Muscle layer of colon (tissue), 2 donors: ENCODE data around the gene PCDHGB6.
"Not testable (repeated sequence)": the region's sequence is repeated elsewhere in the genome, so short reads cannot be mapped to it uniquely, and the experiment has no call there.

Source experiments
- H3K27ac ChIP-seq: one replicate; pipeline ENCODE4 v1.7.0; 2013; ENCODE audit warnings: low read depth, mild to moderate bottlenecking, low read length, moderate library complexity
- H3K27me3 ChIP-seq, 2 donors: one replicate each; pipeline ENCODE4 v1.7.0; 2013; ENCODE audit warnings: low read length in 2 of 2, mild to moderate bottlenecking in 2 of 2; ENCODE audit not compliant: insufficient read depth in 2 of 2, control insufficient read depth in 1 of 2
- H3K36me3 ChIP-seq: one replicate; pipeline ENCODE4 v1.7.0; 2013; ENCODE audit warnings: mild to moderate bottlenecking, low read length; ENCODE audit not compliant: insufficient read depth
- H3K4me1 ChIP-seq: one replicate; pipeline ENCODE4 v1.7.0; 2013; ENCODE audit warnings: mild to moderate bottlenecking, low read length; ENCODE audit not compliant: insufficient read depth
- H3K4me3 ChIP-seq, 2 donors: one replicate each; pipeline ENCODE4 v1.7.0; 2013; ENCODE audit warnings: low read length in 2 of 2, low read depth in 1 of 2, mild to moderate bottlenecking in 1 of 2, moderate library complexity in 1 of 2
- H3K9ac ChIP-seq: one replicate; pipeline ENCODE4 v1.7.0; 2013; ENCODE audit warnings: low read length
- H3K9me3 ChIP-seq: one replicate; pipeline ENCODE4 v1.7.0; 2013; ENCODE audit warnings: mild to moderate bottlenecking, low read length
- donor health status: abdominal sarcoma.
- donor health status: Adenocarcinoma of cecum.

PCDHGB6 gene

DNA sequence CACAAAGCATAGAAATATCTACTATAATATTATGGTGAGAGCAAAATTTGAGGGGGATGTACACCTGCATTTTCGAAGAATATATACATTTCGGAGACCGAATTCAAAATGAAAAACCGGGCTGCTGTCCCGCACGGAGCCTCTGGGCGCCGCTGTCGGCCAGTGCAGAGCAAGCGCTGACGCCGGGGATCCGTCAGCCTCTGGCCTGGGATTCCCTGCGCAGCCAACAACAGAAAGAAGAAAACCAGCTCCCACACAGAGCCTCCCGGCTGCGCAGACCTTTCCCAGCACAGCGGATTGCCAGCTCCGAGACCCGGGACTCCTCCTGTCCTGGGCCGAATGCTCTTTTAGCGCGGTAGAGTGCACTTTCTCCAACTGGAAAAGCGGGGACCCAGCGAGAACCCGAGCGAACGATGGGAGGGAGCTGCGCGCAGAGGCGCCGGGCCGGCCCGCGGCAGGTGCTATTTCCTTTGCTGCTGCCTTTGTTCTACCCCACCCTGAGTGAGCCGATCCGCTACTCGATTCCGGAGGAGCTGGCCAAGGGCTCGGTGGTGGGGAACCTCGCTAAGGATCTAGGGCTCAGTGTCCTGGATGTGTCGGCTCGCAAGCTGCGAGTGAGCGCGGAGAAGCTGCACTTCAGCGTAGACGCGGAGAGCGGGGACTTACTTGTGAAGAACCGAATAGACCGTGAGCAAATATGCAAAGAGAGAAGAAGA lies at the start of gene PCDHGB6:
Gene PCDHGB6, plus strand, starts transcription at position 232 of the 716 bp plus-strand sequence. Its CDS starts 182 bp downstream, at position 414.
- Histone ChIP-seq H3K9me3 (peaks cover 86% of the 10 kb centered on the region), H3K4me3 (peak within 1 kb of the TSS in 1 of 2 donors; percentile 49)
- not testable (repeated sequence) for H3K36me3 ChIP-seq, H3K4me1 ChIP-seq, H3K9ac ChIP-seq, H3K27me3 ChIP-seq, H3K27ac ChIP-seq

DNA sequence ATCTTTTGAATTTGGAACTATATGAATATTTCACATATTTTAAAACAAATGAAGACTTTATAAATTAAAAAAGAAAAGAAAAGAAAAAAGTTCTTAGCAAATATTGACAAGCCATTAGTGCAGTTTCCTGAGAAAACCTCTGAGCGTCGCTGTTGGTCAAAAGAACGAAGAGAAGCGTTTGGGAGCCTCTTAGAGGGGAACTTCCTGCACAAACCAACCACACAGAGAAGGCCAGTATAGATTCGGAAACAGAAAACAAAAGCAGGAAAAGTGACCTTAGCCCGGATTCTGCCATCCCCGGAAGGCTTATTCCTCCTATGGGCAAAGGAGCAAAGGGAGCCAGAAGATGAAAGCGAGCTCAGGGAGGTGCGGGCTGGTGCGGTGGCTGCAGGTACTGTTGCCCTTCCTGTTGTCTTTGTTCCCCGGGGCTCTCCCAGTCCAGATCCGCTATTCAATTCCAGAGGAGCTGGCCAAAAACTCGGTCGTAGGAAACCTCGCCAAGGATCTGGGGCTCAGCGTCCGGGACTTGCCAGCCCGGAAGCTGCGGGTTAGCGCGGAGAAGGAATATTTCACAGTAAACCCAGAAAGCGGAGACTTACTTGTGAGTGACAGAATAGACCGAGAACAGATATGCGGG lies 47.9 kb upstream of the PCDHGB6 start, which contains the start of gene PCDHGB2:
Gene PCDHGB2, plus strand, starts transcription at position 205 of the 637 bp plus-strand sequence. Its CDS starts 142 bp downstream, at position 347.
- peak within 1 kb of the TSS; percentile 11 to 14 for H3K4me3 ChIP-seq
- H3K27me3 ChIP-seq = no peaks in the 10 kb centered on the region
- H3K27ac ChIP-seq = no peak within 1 kb of the TSS
- no peaks in the 10 kb centered on the region for H3K36me3 ChIP-seq
- H3K9me3 ChIP-seq = peaks cover 56% of the 10 kb centered on the region
- no peaks in the 10 kb centered on the region for H3K4me1 ChIP-seq
- no peak within 1 kb of the TSS for H3K9ac ChIP-seq

DNA sequence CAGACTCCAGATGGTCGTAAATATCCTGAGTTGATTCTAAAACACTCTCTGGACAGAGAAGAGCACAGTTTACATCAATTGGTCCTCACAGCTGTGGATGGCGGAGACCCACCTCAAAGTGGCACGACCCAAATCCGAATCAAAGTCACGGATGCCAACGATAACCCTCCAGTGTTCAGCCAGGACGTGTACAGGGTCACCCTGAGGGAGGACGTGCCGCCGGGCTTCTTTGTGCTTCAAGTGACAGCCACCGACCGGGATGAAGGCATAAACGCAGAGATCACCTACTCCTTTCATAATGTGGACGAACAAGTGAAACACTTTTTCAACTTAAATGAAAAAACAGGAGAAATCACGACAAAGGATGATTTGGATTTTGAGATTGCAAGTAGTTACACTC lies 47.1 kb upstream of the PCDHGB6 start:
- peak overlapping the region in 1 of 2 donors; percentile 14 for H3K4me3 ChIP-seq
- peaks cover 57% of the 10 kb centered on the region for H3K9me3 ChIP-seq
- no peak overlapping the region for H3K27ac ChIP-seq
- H3K27me3 ChIP-seq = no peaks in the 10 kb centered on the region
- no peak overlapping the region for H3K9ac ChIP-seq
- no peaks in the 10 kb centered on the region for H3K4me1 ChIP-seq
- H3K36me3 ChIP-seq = no peaks in the 10 kb centered on the region

DNA sequence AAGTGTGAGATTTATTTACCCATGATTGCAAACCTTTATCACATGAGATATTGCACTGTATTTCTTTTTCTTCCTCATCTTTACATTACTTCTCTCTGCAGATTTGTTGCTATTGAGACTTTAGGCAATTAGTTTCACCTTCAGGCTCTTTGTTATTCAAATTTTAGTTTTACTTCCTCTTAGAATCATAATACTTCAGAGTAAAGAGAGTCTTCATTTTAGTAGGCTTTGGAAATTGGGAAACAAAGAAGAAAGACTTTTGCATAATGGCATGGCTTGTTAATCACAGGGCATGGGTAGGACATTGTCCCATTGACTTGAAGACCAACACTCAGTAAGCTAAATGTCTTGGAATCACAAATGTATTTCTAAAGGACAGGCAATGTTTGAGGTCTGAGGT lies 45.1 kb upstream of the PCDHGB6 start:
- Histone ChIP-seq H3K36me3 (no peaks in the 10 kb centered on the region), H3K4me1 (no peaks in the 10 kb centered on the region), H3K9me3 (peaks cover 58% of the 10 kb centered on the region), H3K9ac (no peak overlapping the region), H3K27ac (no peak overlapping the region), H3K4me3 (no peak overlapping the region), H3K27me3 (no peaks in the 10 kb centered on the region)

DNA sequence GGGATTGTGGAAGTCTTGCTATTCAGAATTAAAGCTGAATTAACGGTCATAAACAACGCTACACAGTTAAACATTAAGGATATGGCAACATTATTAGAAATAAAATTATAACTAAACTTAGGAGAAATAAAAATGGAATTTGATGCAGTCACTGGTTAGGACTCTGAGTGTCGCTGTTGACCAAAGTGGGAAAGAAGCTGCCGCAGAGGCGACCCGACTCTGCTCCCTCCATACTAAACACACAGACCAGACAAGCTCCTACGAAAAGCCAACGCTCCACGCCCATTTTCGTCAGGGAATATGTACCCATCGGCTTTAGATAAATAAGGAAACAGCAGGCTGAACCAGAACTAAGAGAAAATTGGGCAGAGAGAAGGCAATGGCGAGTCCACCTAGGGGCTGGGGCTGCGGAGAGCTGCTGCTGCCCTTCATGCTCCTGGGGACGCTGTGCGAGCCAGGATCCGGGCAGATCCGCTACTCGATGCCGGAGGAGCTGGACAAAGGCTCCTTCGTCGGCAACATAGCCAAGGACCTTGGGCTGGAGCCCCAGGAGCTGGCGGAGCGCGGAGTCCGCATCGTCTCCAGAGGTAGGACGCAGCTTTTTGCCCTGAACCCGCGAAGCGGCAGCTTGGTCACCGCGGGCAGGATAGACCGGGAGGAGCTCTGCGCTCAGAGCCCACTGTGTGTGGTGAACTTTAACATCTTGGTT lies 43.7 kb upstream of the PCDHGB6 start, which contains the start of gene PCDHGA5:
Gene PCDHGA5, plus strand, starts transcription at position 211 of the 709 bp plus-strand sequence. Its CDS starts 169 bp downstream, at position 380.
- Histone ChIP-seq H3K9me3 (peaks cover 58% of the 10 kb centered on the region), H3K4me3 (peak within 1 kb of the TSS; percentile 26 to 44), H3K4me1 (no peaks in the 10 kb centered on the region)

DNA sequence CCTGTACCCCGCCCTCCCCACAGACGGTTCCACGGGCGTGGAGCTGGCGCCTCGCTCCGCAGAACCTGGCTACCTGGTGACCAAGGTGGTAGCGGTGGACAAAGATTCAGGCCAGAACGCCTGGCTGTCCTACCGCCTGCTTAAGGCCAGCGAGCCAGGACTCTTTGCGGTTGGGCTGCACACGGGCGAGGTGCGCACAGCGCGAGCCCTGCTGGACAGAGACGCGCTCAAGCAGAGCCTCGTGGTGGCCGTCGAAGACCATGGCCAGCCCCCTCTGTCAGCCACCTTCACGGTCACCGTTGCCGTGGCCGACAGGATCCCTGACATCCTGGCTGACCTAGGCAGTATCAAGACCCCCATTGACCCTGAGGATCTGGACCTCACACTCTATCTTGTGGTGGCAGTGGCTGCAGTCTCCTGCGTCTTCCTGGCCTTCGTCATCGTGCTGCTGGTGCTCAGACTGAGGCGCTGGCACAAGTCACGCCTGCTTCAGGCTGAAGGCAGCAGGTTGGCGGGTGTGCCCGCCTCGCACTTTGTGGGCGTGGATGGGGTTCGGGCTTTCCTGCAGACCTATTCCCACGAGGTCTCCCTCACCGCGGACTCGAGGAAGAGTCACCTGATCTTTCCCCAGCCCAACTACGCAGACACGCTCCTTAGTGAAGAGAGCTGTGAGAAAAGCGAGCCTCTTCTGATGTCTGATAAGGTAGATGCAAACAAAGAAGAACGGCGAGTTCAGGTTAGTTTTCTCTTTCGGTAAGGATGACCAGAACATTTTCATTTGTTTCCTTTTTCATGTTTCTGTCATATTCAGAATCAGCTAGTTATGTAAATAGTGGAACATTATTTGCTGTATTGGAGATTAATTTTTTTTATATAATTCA lies 41.6 kb upstream of the PCDHGB6 start:
- H3K27me3 ChIP-seq = no peaks in the 10 kb centered on the region
- H3K9ac ChIP-seq = no peak overlapping the region
- peaks cover 4% of the 10 kb centered on the region for H3K36me3 ChIP-seq
- H3K27ac ChIP-seq = no peak overlapping the region
- peak overlapping the region in 1 of 2 donors; percentile 44 for H3K4me3 ChIP-seq
- peaks cover 61% of the 10 kb centered on the region for H3K9me3 ChIP-seq
- no peaks in the 10 kb centered on the region for H3K4me1 ChIP-seq

More for the DNA sequence above, 43.7 kb upstream of the PCDHGB6 start, which contains the start of gene PCDHGA5:
- Histone ChIP-seq H3K36me3 (no peaks in the 10 kb centered on the region), H3K27ac (no peak within 1 kb of the TSS), H3K9ac (no peak within 1 kb of the TSS), H3K27me3 (no peaks in the 10 kb centered on the region)

DNA sequence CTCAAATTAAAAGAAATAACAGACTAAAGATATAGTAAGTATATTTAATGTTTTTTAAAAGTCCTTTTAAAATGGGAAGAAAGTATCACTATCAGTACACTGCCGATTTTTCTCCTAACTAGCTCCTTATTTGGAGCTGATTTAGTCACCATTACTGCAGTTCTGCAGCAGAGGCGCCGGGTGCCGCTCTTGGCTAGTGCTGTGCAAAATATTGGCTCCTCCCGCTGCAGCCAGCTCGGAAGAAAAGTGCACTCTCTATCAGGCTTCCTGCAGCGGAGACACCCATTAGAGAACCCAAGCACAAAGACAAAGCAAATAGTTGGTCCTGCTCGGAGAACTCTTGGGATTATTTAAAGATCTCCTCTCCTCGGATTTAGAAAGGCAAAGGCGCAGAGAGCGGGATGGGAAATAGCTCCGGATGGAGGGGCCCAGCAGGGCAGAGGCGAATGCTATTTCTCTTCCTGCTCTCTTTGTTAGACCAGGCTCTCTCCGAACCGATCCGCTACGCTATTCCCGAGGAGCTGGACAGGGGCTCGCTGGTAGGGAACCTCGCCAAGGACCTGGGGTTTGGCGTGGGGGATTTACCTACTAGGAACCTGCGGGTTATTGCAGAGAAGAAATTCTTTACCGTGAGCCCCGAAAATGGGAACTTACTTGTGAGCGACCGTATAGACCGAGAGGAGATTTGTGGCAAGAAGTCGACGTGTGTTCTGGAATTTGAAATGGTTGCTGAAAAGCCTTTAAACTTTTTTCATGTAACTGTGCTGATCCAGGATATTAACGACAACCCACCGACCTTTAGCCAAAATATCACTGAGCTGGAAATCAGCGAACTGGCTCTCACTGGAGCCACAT lies 37.6 kb upstream of the PCDHGB6 start, which contains the start of gene PCDHGB3:
Gene PCDHGB3, plus strand, starts transcription at position 249 of the 855 bp plus-strand sequence. Its CDS starts 153 bp downstream, at position 402.
- Histone ChIP-seq H3K27me3 (no peaks in the 10 kb centered on the region), H3K9ac (no peak within 1 kb of the TSS), H3K4me3 (peak within 1 kb of the TSS; percentile 32 to 50), H3K4me1 (no peaks in the 10 kb centered on the region), H3K27ac (no peak within 1 kb of the TSS), H3K36me3 (peaks cover 4% of the 10 kb centered on the region), H3K9me3 (peaks cover 70% of the 10 kb centered on the region)

DNA sequence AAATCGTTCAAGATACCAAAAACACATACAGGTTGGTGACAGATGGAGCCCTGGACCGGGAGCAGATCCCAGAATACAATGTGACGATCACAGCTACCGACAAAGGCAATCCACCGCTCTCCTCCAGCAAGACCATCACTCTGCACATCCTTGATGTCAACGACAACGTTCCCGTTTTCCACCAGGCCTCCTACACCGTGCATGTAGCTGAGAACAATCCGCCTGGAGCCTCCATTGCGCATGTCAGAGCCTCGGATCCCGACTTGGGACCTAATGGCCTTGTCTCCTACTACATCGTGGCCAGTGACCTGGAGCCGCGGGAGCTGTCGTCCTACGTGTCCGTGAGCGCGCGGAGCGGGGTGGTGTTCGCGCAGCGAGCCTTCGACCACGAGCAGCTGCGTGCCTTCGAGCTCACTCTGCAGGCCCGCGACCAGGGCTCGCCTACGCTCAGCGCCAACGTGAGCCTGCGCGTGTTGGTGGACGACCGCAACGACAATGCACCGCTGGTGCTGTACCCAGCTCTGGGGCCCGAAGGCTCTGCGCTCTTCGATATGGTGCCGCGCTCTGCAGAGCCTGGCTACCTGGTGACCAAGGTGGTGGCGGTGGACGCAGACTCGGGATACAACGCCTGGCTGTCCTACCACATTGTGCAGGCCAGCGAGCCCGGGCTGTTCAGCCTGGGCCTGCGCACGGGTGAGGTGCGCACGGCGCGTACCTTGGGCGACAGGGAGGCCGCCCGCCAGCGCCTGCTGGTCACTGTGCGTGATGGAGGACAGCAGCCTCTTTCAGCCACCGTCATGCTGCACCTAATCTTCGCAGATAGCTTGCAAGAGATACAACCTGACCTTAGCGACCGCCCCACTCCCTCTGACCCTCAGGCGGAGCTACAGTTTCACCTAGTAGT lies 36.0 kb upstream of the PCDHGB6 start:
- H3K36me3 ChIP-seq = peaks cover 4% of the 10 kb centered on the region
- H3K4me3 ChIP-seq = peak overlapping the region; percentile 42 to 52
- H3K27me3 ChIP-seq = no peaks in the 10 kb centered on the region
- no peak overlapping the region for H3K27ac ChIP-seq
- H3K9me3 ChIP-seq = peaks cover 65% of the 10 kb centered on the region
- H3K9ac ChIP-seq = no peak overlapping the region
- H3K4me1 ChIP-seq = no peaks in the 10 kb centered on the region

DNA sequence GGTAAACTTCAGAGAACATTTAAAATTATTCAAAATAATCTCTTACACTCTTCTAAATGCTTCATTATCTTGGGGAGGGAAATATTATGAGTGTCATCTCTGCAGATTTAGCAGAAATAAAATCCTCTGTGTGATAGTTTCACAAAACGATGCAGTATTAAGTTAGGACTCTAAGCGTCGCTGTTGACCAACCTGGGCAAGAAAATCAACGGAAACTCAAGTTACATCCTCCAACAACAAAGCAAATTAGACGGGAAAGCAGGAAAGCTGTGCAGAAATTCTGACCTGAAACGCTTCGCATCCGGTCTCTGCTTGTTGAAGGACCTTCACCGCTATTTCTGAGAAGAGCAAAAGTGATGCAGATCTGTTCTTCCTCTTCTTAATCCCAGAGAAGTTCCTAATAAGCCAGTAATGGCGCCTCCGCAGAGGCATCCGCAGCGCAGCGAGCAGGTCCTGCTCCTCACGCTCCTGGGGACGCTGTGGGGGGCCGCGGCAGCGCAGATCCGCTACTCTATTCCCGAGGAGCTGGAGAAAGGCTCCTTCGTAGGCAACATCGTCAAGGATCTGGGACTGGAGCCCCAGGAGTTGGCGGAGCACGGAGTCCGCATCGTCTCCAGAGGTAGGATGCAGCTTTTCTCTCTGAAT lies 34.0 kb upstream of the PCDHGB6 start, which contains the start of gene PCDHGA6:
Gene PCDHGA6, plus strand, starts transcription at position 219 of the 645 bp plus-strand sequence. Its CDS starts 193 bp downstream, at position 412.
- Histone ChIP-seq H3K4me3 (peak within 1 kb of the TSS; percentile 25 to 42), H3K36me3 (peaks cover 4% of the 10 kb centered on the region), H3K9me3 (peaks cover 77% of the 10 kb centered on the region), H3K4me1 (no peaks in the 10 kb centered on the region), H3K27me3 (no peaks in the 10 kb centered on the region), H3K27ac (no peak within 1 kb of the TSS), H3K9ac (no peak within 1 kb of the TSS)
